GM12878 (cell line): Measurements from ENCODE around the gene PNISR. TPM values are rescaled to one million over a fixed set of nuclear protein-coding genes. Genes with fewer than 3 reads are reported as not detected.

ENCODE experiments used
- BHLHE40 ChIP-seq, 2 experiments: fragments of 450-650 bp in 1 of 2; IDR thresholded peaks; 2 replicates each; pipeline ENCODE4 v1.6.1; 2011 to 2017; ENCODE audit warnings: low read depth in 2 of 2, borderline replicate concordance in 1 of 2, improper control_type of control experiment in 1 of 2, low read length in 1 of 2, mild to moderate bottlenecking in 1 of 2
- BMI1 ChIP-seq: fragments of 450-650 bp; IDR thresholded peaks from 2 replicates; pipeline ENCODE4 v1.6.1; 2016; ENCODE audit warnings: mild to moderate bottlenecking, moderate library complexity, borderline replicate concordance
- CHD1 ChIP-seq: IDR thresholded peaks from 2 replicates; pipeline ENCODE4 v1.6.1; 2012; ENCODE audit warnings: low read depth, low read length, improper control_type of control experiment
- FOXM1 ChIP-seq: IDR thresholded peaks from 2 replicates; pipeline ENCODE4 v1.6.1; 2012; ENCODE audit warnings: low read depth, mild to moderate bottlenecking, inconsistent platforms, low read length, moderate library complexity
- HDAC6 ChIP-seq: fragments of 200-600 bp; sonication (generic); IDR thresholded peaks from one replicate; pipeline ENCODE4 v1.8.0; 2017; ENCODE audit warnings: antibody characterized with exemption; ENCODE audit not compliant: unreplicated experiment
- HDGF ChIP-seq: fragments of 450-650 bp; IDR thresholded peaks from 2 replicates; pipeline ENCODE4 v1.6.1; 2016; ENCODE audit warnings: antibody characterized with exemption
- HSF1 ChIP-seq: fragments of 150-350 bp; IDR thresholded peaks from 2 replicates; pipeline ENCODE4 v1.6.1; 2014; ENCODE audit warnings: mild to moderate bottlenecking, low read depth, low read length
- IKZF2 ChIP-seq, 2 experiments: fragments of 450-650 bp; IDR thresholded peaks; 2 replicates each; pipeline ENCODE4 v1.6.1; 2017; ENCODE audit warnings: mild to moderate bottlenecking in 2 of 2, moderate library complexity in 2 of 2
- MTA2 ChIP-seq: fragments of 450-650 bp; IDR thresholded peaks from 2 replicates; pipeline ENCODE4 v1.6.1; 2016; ENCODE audit warnings: low read depth, mild to moderate bottlenecking, moderate library complexity
- MYC ChIP-seq: IDR thresholded peaks from 2 replicates; pipeline ENCODE4 v1.6.1; 2011; ENCODE audit warnings: mild to moderate bottlenecking, low read length, moderate library complexity, inconsistent platforms; ENCODE audit not compliant: insufficient read depth, insufficient replicate concordance, insufficient read length, severe bottlenecking
- NR2C1 ChIP-seq: fragments of 450-650 bp; IDR thresholded peaks from 2 replicates; pipeline ENCODE4 v1.6.1; 2017; ENCODE audit warnings: antibody characterized with exemption, mild to moderate bottlenecking, moderate library complexity
- RBBP5 ChIP-seq: fragments of 200-600 bp; sonication (generic); conservative IDR thresholded peaks from 2 replicates; pipeline ENCODE4 v1.6.1; 2016
- RFX5 ChIP-seq: IDR thresholded peaks from 2 replicates; pipeline ENCODE4 v1.6.1; 2011; ENCODE audit warnings: low read depth, low read length, improper control_type of control experiment
- SKIL ChIP-seq: fragments of 450-650 bp; IDR thresholded peaks from 2 replicates; pipeline ENCODE4 v1.6.1; 2017; ENCODE audit warnings: mild to moderate bottlenecking, low read depth, inconsistent platforms; ENCODE audit not compliant: poor library complexity, severe bottlenecking
- SMARCA5 ChIP-seq: fragments of 450-650 bp; IDR thresholded peaks from 2 replicates; pipeline ENCODE4 v1.6.1; 2017; ENCODE audit warnings: mild to moderate bottlenecking
- SRF ChIP-seq, 2 experiments: IDR thresholded peaks; 2 replicates each; pipeline ENCODE4 v1.6.1; 2011; ENCODE audit warnings: low read depth in 2 of 2, low read length in 2 of 2, mild to moderate bottlenecking in 1 of 2, moderate library complexity in 1 of 2
- TAF1 ChIP-seq: IDR thresholded peaks from 2 replicates; pipeline ENCODE4 v1.6.1; 2011; ENCODE audit warnings: mild to moderate bottlenecking, low read depth, low read length, borderline replicate concordance
- ZBTB33 ChIP-seq: fragments of 450-650 bp; IDR thresholded peaks from 2 replicates; pipeline ENCODE4 v1.6.1; 2017; ENCODE audit warnings: mild to moderate bottlenecking
- ZBTB40 ChIP-seq: fragments of 450-650 bp; IDR thresholded peaks from 2 replicates; pipeline ENCODE4 v1.6.1; 2016; ENCODE audit warnings: mild to moderate bottlenecking, moderate library complexity, borderline replicate concordance
- ZNF274 ChIP-seq: IDR thresholded peaks from one replicate; pipeline ENCODE4 v1.8.0; 2011; ENCODE audit not compliant: insufficient read length, insufficient read depth
- polyA plus RNA-seq, 11 experiments: library from polyadenylated mRNA; depleted of rRNA in 4 of 11; unstranded in 6 of 11; stranded (reverse) in 5 of 11; fragments of >200 nt; fragmentation: Nextera tagmentation in 4 of 11; fragmentation: Illumina TruSeq in 1 of 11; extraction: Ambion mirVana in 4 of 11; extraction: Trizol in 1 of 11; gene quantifications; 1 replicate in 1 of 11; 2 replicates in 10 of 11; pipeline versions ENCODE4 v1.2.1 to v1.2.3, GENCODE V29; 2011 to 2016; ENCODE audit warnings: inconsistent platforms in 2 of 11, missing spikeins in 2 of 11, low read depth in 1 of 11
- total RNA-seq, 4 experiments: library from RNA; depleted of rRNA in 3 of 4; stranded (reverse); fragments of >200 nt in 3 of 4; fragmentation: Illumina TruSeq in 1 of 4; extraction: Trizol in 1 of 4; gene quantifications; 2 replicates each; pipeline versions ENCODE4 v1.2.1 to v1.2.3, GENCODE V29; 2013 to 2021

The PNISR gene
- total and polyA plus RNA-seq, 10 of the 15 experiments (the other 5 are each of a cell fraction or from before 2014, with no cell fraction given), result 79.1 to 180 (median 105) TPM

GRCh38 chr6:99425647-99426450, 741 bp upstream of the PNISR start (continued):
- no peak for TF ChIP-seq ZBTB33
- TF ChIP-seq RFX5, result no peak
- TF ChIP-seq BMI1, result no peak
- no peak for TF ChIP-seq NR2C1
- TF ChIP-seq RBBP5, result peak; percentile 62; the same call in 1 of the 2 replicates
- peak in 1 of 2 experiments; percentile 73; a peak in 3 of 4 replicates for TF ChIP-seq IKZF2 (IDR thresholded peaks at IDR 0.05)
- TF ChIP-seq HDGF, result no peak
- TF ChIP-seq MTA2, result no peak
- TF ChIP-seq BHLHE40 (IDR thresholded peaks at IDR 0.05; ENCODE audit: borderline replicate concordance in 1 of 2, low read depth in 2 of 2, low read length in 1 of 2), result peak; percentile 48 to 51; a peak in 1 of 4 replicates
- no peak for TF ChIP-seq ZNF274
- 0 out of 2 replicates have a peak, but pooled peaks have one; percentile 55 for TF ChIP-seq SMARCA5
- TF ChIP-seq CHD1, result 0 out of 2 replicates have a peak, but pooled peaks have one; percentile 3
- no peak for TF ChIP-seq SRF (IDR thresholded peaks at IDR 0.05; ENCODE audit: low read depth in 2 of 2, low read length in 2 of 2)
- peak; percentile 70; the same call in 1 of the 2 replicates for TF ChIP-seq TAF1
- no peak for TF ChIP-seq HDAC6
- no peak for TF ChIP-seq MYC
- no peak for TF ChIP-seq HSF1
- TF ChIP-seq FOXM1, result peak; percentile 61; the same call in 1 of the 2 replicates
- TF ChIP-seq SKIL, result peak; percentile 23
- no peak for TF ChIP-seq ZBTB40
